HepG2 (cell line): ENCODE measurements around the gene SLC34A3. TPM values are rescaled to one million over a fixed set of nuclear protein-coding genes. Genes with fewer than 3 reads are reported as not detected.

Experiments used
- ATF7 ChIP-seq, 2 experiments: fragments of 450-650 bp in 1 of 2; sonication (generic) in 1 of 2; formaldehyde crosslinking in 1 of 2; IDR thresholded peaks; 2 replicates each; pipeline versions ENCODE4 v1.4.0 to v1.6.1; 2016 to 2020; ENCODE audit warnings: antibody characterized with exemption in 1 of 2, mild to moderate bottlenecking in 1 of 2, missing genetic modification reagents in 1 of 2
- PCBP1 ChIP-seq: fragments of 200-400 bp; formaldehyde crosslinking; IDR thresholded peaks from 2 replicates; pipeline ENCODE4 v1.6.1; 2017; ENCODE audit warnings: mild to moderate bottlenecking, low read depth, low read length, borderline replicate concordance
- PITX1 ChIP-seq: sonication (generic); formaldehyde crosslinking; IDR thresholded peaks from 2 replicates; pipeline ENCODE4 v1.5.1; 2020; ENCODE audit warnings: mild to moderate bottlenecking, missing genetic modification reagents
- RELA ChIP-seq: sonication (generic); formaldehyde crosslinking; IDR thresholded peaks from 2 replicates; pipeline ENCODE4 v1.4.0; 2020; ENCODE audit warnings: missing genetic modification reagents
- SIX1 ChIP-seq: sonication (generic); formaldehyde crosslinking; IDR thresholded peaks from 2 replicates; pipeline ENCODE4 v1.4.0; 2020; ENCODE audit warnings: missing genetic modification reagents, borderline replicate concordance
- ZBTB38 ChIP-seq: sonication (generic); formaldehyde crosslinking; IDR thresholded peaks from 2 replicates; pipeline ENCODE4 v1.5.1; 2020; ENCODE audit warnings: mild to moderate bottlenecking, missing genetic modification reagents
- ZNF660 ChIP-seq: sonication (generic); formaldehyde crosslinking; IDR thresholded peaks from 2 replicates; pipeline ENCODE4 v1.5.1; 2020; ENCODE audit warnings: mild to moderate bottlenecking, low read depth, missing genetic modification reagents, borderline replicate concordance
- ZSCAN20 ChIP-seq: sonication (generic); formaldehyde crosslinking; IDR thresholded peaks from 2 replicates; pipeline ENCODE4 v1.4.0; 2020; ENCODE audit warnings: missing genetic modification reagents, mild to moderate bottlenecking, borderline replicate concordance
- polyA plus RNA-seq, 8 experiments: library from polyadenylated mRNA; depleted of rRNA in 3 of 8; stranded (reverse) in 7 of 8; unstranded in 1 of 8; fragments of >200 nt; fragmentation: Illumina TruSeq in 4 of 8; extraction: Trizol in 4 of 8; gene quantifications; 2 replicates each; pipeline versions ENCODE4 v1.2.1 to v1.2.3, GENCODE V29; 2011 to 2016; ENCODE audit warnings: low read depth in 4 of 8, missing spikeins in 1 of 8, mixed read lengths in 1 of 8; ENCODE audit not compliant: insufficient read depth in 1 of 8
- total RNA-seq, 5 experiments: library from RNA; depleted of rRNA; stranded (reverse); fragments of >200 nt; fragmentation: Illumina TruSeq; extraction: Trizol; gene quantifications; 2 replicates each; pipeline ENCODE4 v1.2.3, GENCODE V29; 2016; ENCODE audit warnings: low read depth in 1 of 5
- TF ChIP-seq, protein P1 (sequence below): sonication (generic); formaldehyde crosslinking; IDR thresholded peaks from 2 replicates; pipeline ENCODE4 v1.4.0; 2020; ENCODE audit warnings: missing genetic modification reagents
- TF ChIP-seq, protein P2 (sequence below): sonication (generic); formaldehyde crosslinking; IDR thresholded peaks from 2 replicates; pipeline ENCODE4 v1.5.1; 2020; ENCODE audit warnings: mild to moderate bottlenecking, missing genetic modification reagents, moderate library complexity
- TF ChIP-seq, protein P3 (sequence below): sonication (generic); formaldehyde crosslinking; IDR thresholded peaks from 2 replicates; pipeline ENCODE4 v1.9.0; 2022; ENCODE audit warnings: missing genetic modification reagents, mild to moderate bottlenecking, borderline replicate concordance

The SLC34A3 gene
- total and polyA plus RNA-seq, 2 of the 13 experiments (the other 11 are each of a cell fraction or from before 2014, with no cell fraction given): 0.07 to 1.0 TPM

DNA sequence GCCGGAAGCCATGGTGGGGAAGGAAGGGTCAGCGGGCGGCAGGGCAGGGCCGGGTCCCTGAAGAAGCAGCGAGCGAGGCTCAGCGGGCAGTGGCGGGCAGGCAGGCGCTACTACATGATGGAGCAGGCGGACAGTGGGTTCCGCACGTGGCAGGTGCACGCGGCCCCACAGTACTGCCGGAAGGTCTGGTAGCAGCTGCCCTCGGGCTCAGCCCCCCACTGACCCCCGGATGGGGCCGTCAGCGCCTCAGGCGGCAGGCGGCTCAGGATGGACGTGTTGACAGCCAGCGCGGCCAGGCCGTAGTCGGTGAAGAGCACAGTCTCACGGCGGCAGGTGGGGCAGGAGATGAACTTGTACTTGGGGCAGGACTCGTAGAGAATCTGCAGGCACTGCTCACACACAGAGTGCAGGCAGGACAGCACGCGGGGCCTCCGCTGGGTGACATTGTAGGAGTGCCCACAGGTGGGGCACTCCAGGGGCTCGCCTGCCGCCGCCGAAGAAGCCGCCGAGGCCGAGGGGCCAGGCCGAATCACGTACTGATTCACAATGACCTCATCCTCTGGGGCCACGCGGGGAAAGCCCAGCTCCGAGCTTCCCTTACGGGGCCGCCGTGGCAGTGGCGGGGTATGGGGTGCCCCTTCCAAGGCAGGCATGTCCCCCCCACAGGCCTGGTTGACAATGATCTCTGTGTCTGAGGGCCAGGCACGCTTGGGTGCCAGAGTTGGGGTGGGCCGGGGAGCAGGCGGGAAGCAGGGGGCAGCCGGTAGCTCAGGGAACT, 10.2 kb upstream of the SLC34A3 start (continued):
- TF ChIP-seq, protein P1, sequence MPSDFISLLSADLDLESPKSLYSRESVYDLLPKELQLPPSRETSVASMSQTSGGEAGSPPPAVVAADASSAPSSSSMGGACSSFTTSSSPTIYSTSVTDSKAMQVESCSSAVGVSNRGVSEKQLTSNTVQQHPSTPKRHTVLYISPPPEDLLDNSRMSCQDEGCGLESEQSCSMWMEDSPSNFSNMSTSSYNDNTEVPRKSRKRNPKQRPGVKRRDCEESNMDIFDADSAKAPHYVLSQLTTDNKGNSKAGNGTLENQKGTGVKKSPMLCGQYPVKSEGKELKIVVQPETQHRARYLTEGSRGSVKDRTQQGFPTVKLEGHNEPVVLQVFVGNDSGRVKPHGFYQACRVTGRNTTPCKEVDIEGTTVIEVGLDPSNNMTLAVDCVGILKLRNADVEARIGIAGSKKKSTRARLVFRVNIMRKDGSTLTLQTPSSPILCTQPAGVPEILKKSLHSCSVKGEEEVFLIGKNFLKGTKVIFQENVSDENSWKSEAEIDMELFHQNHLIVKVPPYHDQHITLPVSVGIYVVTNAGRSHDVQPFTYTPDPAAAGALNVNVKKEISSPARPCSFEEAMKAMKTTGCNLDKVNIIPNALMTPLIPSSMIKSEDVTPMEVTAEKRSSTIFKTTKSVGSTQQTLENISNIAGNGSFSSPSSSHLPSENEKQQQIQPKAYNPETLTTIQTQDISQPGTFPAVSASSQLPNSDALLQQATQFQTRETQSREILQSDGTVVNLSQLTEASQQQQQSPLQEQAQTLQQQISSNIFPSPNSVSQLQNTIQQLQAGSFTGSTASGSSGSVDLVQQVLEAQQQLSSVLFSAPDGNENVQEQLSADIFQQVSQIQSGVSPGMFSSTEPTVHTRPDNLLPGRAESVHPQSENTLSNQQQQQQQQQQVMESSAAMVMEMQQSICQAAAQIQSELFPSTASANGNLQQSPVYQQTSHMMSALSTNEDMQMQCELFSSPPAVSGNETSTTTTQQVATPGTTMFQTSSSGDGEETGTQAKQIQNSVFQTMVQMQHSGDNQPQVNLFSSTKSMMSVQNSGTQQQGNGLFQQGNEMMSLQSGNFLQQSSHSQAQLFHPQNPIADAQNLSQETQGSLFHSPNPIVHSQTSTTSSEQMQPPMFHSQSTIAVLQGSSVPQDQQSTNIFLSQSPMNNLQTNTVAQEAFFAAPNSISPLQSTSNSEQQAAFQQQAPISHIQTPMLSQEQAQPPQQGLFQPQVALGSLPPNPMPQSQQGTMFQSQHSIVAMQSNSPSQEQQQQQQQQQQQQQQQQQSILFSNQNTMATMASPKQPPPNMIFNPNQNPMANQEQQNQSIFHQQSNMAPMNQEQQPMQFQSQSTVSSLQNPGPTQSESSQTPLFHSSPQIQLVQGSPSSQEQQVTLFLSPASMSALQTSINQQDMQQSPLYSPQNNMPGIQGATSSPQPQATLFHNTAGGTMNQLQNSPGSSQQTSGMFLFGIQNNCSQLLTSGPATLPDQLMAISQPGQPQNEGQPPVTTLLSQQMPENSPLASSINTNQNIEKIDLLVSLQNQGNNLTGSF: no peak
- TF ChIP-seq ATF7 (IDR thresholded peaks at IDR 0.05) (peak; percentile 38; the same call in 1 of the 2 replicates), ATF7 (CRISPR knock-in tag; IDR thresholded peaks at IDR 0.05) (no peak), RELA (CRISPR knock-in tag) (no peak), PITX1 (CRISPR knock-in tag) (no peak), ZNF660 (no peak), ZSCAN20 (CRISPR knock-in tag) (no peak), ZBTB38 (CRISPR knock-in tag) (peak; percentile 84), SIX1 (CRISPR knock-in tag) (no peak), PCBP1 (0 out of 2 replicates have a peak, but pooled peaks have one; percentile 24)
- TF ChIP-seq, protein P2, sequence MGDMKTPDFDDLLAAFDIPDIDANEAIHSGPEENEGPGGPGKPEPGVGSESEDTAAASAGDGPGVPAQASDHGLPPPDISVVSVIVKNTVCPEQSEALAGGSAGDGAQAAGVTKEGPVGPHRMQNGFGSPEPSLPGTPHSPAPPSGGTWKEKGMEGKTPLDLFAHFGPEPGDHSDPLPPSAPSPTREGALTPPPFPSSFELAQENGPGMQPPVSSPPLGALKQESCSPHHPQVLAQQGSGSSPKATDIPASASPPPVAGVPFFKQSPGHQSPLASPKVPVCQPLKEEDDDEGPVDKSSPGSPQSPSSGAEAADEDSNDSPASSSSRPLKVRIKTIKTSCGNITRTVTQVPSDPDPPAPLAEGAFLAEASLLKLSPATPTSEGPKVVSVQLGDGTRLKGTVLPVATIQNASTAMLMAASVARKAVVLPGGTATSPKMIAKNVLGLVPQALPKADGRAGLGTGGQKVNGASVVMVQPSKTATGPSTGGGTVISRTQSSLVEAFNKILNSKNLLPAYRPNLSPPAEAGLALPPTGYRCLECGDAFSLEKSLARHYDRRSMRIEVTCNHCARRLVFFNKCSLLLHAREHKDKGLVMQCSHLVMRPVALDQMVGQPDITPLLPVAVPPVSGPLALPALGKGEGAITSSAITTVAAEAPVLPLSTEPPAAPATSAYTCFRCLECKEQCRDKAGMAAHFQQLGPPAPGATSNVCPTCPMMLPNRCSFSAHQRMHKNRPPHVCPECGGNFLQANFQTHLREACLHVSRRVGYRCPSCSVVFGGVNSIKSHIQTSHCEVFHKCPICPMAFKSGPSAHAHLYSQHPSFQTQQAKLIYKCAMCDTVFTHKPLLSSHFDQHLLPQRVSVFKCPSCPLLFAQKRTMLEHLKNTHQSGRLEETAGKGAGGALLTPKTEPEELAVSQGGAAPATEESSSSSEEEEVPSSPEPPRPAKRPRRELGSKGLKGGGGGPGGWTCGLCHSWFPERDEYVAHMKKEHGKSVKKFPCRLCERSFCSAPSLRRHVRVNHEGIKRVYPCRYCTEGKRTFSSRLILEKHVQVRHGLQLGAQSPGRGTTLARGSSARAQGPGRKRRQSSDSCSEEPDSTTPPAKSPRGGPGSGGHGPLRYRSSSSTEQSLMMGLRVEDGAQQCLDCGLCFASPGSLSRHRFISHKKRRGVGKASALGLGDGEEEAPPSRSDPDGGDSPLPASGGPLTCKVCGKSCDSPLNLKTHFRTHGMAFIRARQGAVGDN (CRISPR knock-in tag): peak; percentile 33; the same call in 1 of the 2 replicates
- TF ChIP-seq, protein P3, sequence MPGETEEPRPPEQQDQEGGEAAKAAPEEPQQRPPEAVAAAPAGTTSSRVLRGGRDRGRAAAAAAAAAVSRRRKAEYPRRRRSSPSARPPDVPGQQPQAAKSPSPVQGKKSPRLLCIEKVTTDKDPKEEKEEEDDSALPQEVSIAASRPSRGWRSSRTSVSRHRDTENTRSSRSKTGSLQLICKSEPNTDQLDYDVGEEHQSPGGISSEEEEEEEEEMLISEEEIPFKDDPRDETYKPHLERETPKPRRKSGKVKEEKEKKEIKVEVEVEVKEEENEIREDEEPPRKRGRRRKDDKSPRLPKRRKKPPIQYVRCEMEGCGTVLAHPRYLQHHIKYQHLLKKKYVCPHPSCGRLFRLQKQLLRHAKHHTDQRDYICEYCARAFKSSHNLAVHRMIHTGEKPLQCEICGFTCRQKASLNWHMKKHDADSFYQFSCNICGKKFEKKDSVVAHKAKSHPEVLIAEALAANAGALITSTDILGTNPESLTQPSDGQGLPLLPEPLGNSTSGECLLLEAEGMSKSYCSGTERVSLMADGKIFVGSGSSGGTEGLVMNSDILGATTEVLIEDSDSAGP (CRISPR knock-in tag): no peak
